IPS-18a (cell line): ENCODE data around the gene TSGA10IP.

Experiments used
- H3K27ac ChIP-seq: one replicate; pipeline ENCODE4 v1.5.1; 2013; ENCODE audit warnings: low read length
- H3K27me3 ChIP-seq: one replicate; pipeline ENCODE4 v1.6.1; 2013; ENCODE audit warnings: mild to moderate bottlenecking, low read length; ENCODE audit not compliant: control insufficient read depth, insufficient read depth
- H3K36me3 ChIP-seq: one replicate; pipeline ENCODE4 v1.6.1; 2013; ENCODE audit warnings: low read depth, low read length; ENCODE audit not compliant: control insufficient read depth
- H3K4me1 ChIP-seq: one replicate; pipeline ENCODE4 v1.6.1; 2013; ENCODE audit warnings: low read depth, low read length; ENCODE audit not compliant: control insufficient read depth
- H3K4me3 ChIP-seq: one replicate; pipeline ENCODE4 v1.5.1; 2013; ENCODE audit warnings: low read length
- H3K9ac ChIP-seq: one replicate; pipeline ENCODE4 v1.6.1; 2013; ENCODE audit warnings: mild to moderate bottlenecking, low read length, moderate library complexity
- H3K9me3 ChIP-seq: one replicate; pipeline ENCODE4 v1.6.1; 2013; ENCODE audit warnings: low read depth, low read length; ENCODE audit not compliant: control insufficient read depth

TSGA10IP gene

GRCh38 chr11:65919141-65919572 is 26.1 kb upstream of the TSGA10IP start, which contains the start of gene DRAP1:
TSS of gene DRAP1 (plus strand) at chr11:65919426. CDS start at chr11:65919502, 76 bp downstream.
- Histone ChIP-seq H3K4me1 (peaks cover 5% of the 10 kb centered on the region), H3K27me3 (no peaks in the 10 kb centered on the region), H3K4me3 (peak within 1 kb of the TSS; percentile 90), H3K27ac (peak within 1 kb of the TSS; percentile 48), H3K36me3 (peaks cover 4% of the 10 kb centered on the region), H3K9me3 (no peaks in the 10 kb centered on the region), H3K9ac (peak within 1 kb of the TSS; percentile 85)

DNA sequence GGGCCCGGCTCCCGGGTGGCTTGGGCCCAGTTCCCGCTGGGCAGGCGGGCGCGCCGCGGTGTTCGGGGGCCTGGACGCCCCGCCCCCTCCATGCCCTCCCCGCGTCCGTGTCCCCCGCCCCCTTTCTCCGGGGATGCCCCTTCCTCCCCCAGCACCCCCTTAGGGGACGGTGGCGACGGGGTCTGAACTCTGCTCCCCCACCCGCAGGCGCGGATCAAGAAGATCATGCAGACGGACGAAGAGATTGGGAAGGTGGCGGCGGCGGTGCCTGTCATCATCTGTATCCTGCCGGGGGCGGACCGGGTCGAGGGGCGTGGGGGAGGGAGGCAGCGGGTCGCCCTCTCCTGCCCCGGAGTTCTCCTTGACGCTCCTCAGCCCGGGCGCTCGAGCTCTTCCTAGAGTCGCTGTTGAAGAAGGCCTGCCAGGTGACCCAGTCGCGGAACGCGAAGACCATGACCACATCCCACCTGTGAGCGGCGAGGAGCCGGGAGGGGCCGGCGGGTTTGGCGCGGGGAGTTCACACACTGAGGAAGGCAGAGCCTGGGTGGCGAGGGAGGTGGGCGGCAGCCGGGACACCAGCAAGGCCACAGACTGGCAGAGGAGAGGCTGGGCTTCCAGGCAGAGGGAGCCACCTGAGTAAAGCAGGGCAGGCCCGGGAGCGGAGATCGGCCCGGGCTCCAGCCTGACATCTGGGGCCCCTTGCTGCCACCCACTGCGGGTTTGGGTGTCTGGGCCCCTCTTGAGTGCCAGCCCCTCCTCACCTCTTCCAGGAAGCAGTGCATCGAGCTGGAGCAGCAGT is 25.5 kb upstream of the TSGA10IP start:
- peak overlapping the region; percentile 53 for H3K9ac ChIP-seq
- peak overlapping the region; percentile 71 for H3K4me3 ChIP-seq
- peaks cover 5% of the 10 kb centered on the region for H3K4me1 ChIP-seq
- H3K27me3 ChIP-seq = no peaks in the 10 kb centered on the region
- no peaks in the 10 kb centered on the region for H3K9me3 ChIP-seq
- peaks cover 4% of the 10 kb centered on the region for H3K36me3 ChIP-seq
- H3K27ac ChIP-seq = no peak overlapping the region

DNA sequence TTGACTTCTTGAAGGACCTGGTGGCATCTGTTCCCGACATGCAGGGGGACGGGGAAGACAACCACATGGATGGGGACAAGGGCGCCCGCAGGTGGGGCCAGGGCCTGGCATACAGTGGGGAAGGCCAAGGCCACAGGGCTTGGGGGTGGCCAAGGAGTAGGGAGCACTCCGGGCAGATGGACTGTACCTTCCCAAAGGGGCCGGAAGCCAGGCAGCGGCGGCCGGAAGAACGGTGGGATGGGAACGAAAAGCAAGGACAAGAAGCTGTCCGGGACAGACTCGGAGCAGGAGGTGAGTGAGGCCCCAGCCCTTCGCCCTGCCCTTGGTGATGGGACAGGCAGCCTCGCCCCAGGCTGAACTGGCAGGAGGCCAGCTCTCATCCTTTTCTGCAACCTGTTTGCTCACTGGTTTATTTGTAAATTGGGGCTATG is 24.9 kb upstream of the TSGA10IP start:
- Histone ChIP-seq H3K9ac (peak overlapping the region; percentile 53), H3K9me3 (no peaks in the 10 kb centered on the region), H3K36me3 (peaks cover 4% of the 10 kb centered on the region), H3K4me1 (peaks cover 5% of the 10 kb centered on the region), H3K27ac (no peak overlapping the region), H3K4me3 (peak overlapping the region; percentile 71), H3K27me3 (no peaks in the 10 kb centered on the region)

GRCh38 chr11:65921033-65921555 is 24.2 kb upstream of the TSGA10IP start:
- no peak overlapping the region for H3K9ac ChIP-seq

DNA sequence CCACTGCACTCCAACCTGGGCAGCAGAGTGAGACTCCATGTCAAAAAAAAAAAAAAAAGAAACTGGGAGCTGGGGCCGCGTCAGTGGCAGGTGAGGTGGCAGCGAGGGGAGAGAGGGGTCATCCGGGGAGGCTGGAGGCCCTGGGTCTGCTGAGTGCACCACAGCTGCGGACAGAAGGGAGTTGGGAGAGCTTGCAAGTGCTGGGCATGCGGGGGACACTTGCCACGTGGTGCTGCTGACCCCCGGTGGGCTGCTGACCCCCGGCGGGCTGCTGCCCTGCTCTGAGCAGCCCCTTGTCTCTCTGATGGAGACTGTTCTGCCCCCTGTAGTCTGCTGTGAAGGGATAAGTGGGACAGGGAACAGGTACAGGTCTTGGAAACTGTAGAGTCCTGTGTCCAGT is 23.4 kb upstream of the TSGA10IP start:
- Histone ChIP-seq H3K36me3 (peaks cover 4% of the 10 kb centered on the region), H3K9me3 (no peaks in the 10 kb centered on the region), H3K9ac (no peak overlapping the region)

More at GRCh38 chr11:65921033-65921555, 24.2 kb upstream of the TSGA10IP start:
- Histone ChIP-seq H3K36me3 (peaks cover 4% of the 10 kb centered on the region), H3K4me1 (peaks cover 5% of the 10 kb centered on the region), H3K9me3 (no peaks in the 10 kb centered on the region), H3K27ac (no peak overlapping the region), H3K4me3 (no peak overlapping the region), H3K27me3 (no peaks in the 10 kb centered on the region)

DNA sequence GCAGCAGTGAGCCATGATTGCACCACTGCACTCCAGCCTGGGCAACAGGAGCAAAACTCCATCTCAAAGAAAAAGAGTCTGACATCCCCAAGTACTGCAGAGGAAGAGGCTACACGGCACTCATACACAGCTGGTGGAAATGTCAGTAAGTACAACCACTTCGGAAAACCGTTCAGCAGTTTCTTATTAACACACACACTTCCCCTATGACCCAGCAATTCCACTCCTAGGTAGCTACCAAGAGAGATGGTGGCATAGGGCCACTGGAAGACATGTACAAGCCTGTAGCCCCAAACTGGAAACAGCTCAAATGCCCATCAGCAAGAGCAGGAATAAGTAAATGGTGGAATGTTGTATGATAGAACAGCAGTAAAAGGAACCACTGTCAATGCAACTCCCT is 22.7 kb upstream of the TSGA10IP start:
- Histone ChIP-seq H3K9ac (no peak overlapping the region), H3K4me1 (peaks cover 5% of the 10 kb centered on the region), H3K4me3 (no peak overlapping the region), H3K27me3 (no peaks in the 10 kb centered on the region), H3K27ac (no peak overlapping the region), H3K36me3 (peaks cover 4% of the 10 kb centered on the region), H3K9me3 (no peaks in the 10 kb centered on the region)

More for the DNA sequence above, 23.4 kb upstream of the TSGA10IP start:
- no peak overlapping the region for H3K4me3 ChIP-seq
- peaks cover 5% of the 10 kb centered on the region for H3K4me1 ChIP-seq
- H3K27me3 ChIP-seq = no peaks in the 10 kb centered on the region
- no peak overlapping the region for H3K27ac ChIP-seq

GRCh38 chr11:65925397-65925796 is 19.9 kb upstream of the TSGA10IP start:
- no peaks in the 10 kb centered on the region for H3K4me1 ChIP-seq
- H3K36me3 ChIP-seq = peaks cover 4% of the 10 kb centered on the region
- H3K27me3 ChIP-seq = no peaks in the 10 kb centered on the region
- no peak overlapping the region for H3K9ac ChIP-seq
- H3K4me3 ChIP-seq = no peak overlapping the region
- H3K9me3 ChIP-seq = no peaks in the 10 kb centered on the region
- no peak overlapping the region for H3K27ac ChIP-seq

DNA sequence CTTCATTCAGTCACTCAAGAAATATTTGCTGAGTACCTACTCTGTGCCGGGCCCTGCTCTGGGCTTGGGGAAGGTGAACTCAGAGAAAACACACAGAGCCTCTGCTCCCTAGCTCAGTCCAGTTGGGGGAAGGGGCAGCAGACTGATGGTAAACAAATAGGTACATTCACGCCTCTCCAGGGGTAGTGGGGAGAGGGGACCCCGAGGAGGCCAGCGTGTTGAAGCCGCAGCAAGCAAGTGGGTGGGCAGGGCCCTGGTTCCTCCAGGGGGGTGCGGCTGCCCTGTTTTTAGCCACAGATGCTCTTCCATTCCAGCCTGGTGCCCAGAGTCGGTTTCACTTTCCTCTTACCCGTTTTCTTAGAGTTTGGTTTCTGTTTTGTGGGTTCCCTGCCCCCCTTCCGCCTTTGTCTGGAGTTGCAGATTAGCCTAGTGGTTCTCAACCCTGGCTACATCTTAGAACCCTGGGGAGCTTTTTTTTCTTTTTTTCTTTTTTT is 17.3 kb upstream of the TSGA10IP start:
- no peak overlapping the region for H3K27ac ChIP-seq
- H3K27me3 ChIP-seq = no peaks in the 10 kb centered on the region
- no peaks in the 10 kb centered on the region for H3K36me3 ChIP-seq
- no peak overlapping the region for H3K4me3 ChIP-seq
- no peaks in the 10 kb centered on the region for H3K9me3 ChIP-seq
- no peak overlapping the region for H3K9ac ChIP-seq
- H3K4me1 ChIP-seq = peaks cover 4% of the 10 kb centered on the region

GRCh38 chr11:65928667-65929066 is 16.6 kb upstream of the TSGA10IP start:
- no peaks in the 10 kb centered on the region for H3K36me3 ChIP-seq

GRCh38 chr11:65931773-65932557 is 13.3 kb upstream of the TSGA10IP start:
- no peaks in the 10 kb centered on the region for H3K36me3 ChIP-seq
- H3K4me3 ChIP-seq = no peak overlapping the region
- H3K27me3 ChIP-seq = no peaks in the 10 kb centered on the region
- H3K4me1 ChIP-seq = peaks cover 4% of the 10 kb centered on the region
- H3K9me3 ChIP-seq = no peaks in the 10 kb centered on the region
- no peak overlapping the region for H3K9ac ChIP-seq
- no peak overlapping the region for H3K27ac ChIP-seq

More at GRCh38 chr11:65928667-65929066, 16.6 kb upstream of the TSGA10IP start:
- H3K4me1 ChIP-seq = peaks cover 4% of the 10 kb centered on the region
- no peaks in the 10 kb centered on the region for H3K27me3 ChIP-seq
- H3K9me3 ChIP-seq = no peaks in the 10 kb centered on the region
- H3K4me3 ChIP-seq = no peak overlapping the region
- H3K9ac ChIP-seq = no peak overlapping the region
- H3K27ac ChIP-seq = no peak overlapping the region

GRCh38 chr11:65932558-65932919 is 12.7 kb upstream of the TSGA10IP start:
- Histone ChIP-seq H3K9me3 (no peaks in the 10 kb centered on the region), H3K36me3 (no peaks in the 10 kb centered on the region), H3K9ac (no peak overlapping the region), H3K4me3 (no peak overlapping the region), H3K27ac (no peak overlapping the region), H3K27me3 (no peaks in the 10 kb centered on the region), H3K4me1 (peaks cover 4% of the 10 kb centered on the region)
